Endometrial microvascular endothelial cells (primary cell): ENCODE results near the gene MCCD1. TPM values are rescaled to one million over a fixed set of nuclear protein-coding genes. Genes with fewer than 3 reads are reported as not detected.
"Not testable (repeated sequence)": the region's sequence is repeated elsewhere in the genome, so short reads cannot be mapped to it uniquely, and the experiment has no call there.

ENCODE experiments used
- in situ Hi-C: cut with HindIII; loops from 2 replicates; pipeline ENCODE4 v1.10.0; 2017; ENCODE audit warnings: low sequenced_read_pairs, low pct_unique_long_range_greater_than_20kb; ENCODE audit errors: inconsistent ontology term
- total RNA-seq: library from RNA; depleted of rRNA; stranded (reverse); fragments of >200 nt; gene quantifications from one replicate; pipeline ENCODE4 v1.2.3, GENCODE V29; 2015; ENCODE audit errors: inconsistent ontology term

MCCD1 gene
- total RNA-seq, 1 donor from 2014 or later: not detected

GRCh38 chr6:31502586-31502985, 26.2 kb upstream of the MCCD1 start:
- in situ Hi-C loops: no loop called here

GRCh38 chr6:31509036-31509435, 19.7 kb upstream of the MCCD1 start:
- in situ Hi-C loops: not testable (repeated sequence)

GRCh38 chr6:31510007-31510406, 18.8 kb upstream of the MCCD1 start:
- in situ Hi-C loops: no loop called here

DNA sequence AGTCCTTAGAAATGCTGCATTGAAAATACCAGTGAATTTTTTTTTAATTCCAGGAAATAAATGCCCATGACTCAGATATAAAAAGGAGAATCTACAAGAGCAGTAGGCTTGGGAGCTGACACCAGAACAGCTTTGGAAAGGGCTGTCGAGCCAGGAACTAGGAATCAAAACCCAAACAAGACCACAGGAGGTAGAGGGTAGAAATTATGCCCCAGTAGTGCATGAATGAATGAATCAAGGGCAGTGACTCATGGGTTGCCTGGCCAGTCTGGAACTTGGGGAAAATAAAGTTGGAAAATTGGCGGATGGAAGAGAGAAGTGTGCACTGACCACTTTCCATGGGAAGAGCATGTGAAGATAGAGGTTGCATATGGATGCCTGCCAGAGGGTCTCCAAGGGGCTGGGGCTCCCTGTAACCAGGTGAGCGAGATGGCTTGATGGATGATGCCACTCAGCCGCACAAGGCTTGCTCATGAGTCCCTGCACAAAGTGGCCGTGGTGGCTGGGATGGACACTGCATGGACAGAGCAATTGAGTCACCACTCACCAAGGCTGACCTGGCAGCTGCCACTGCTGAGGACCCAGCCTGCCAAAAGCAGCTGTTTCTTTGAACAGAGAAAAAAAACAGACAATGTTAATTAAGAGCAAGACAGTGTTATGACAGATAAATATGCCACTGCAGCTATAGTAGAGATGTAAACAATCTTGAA, 15.2 kb upstream of the MCCD1 start:
- in situ Hi-C loops: no loop called here

- in situ Hi-C loops: no loop called here
Measured at GRCh38 chr6:31521835-31522234, 6.9 kb upstream of the MCCD1 start.

GRCh38 chr6:31525553-31525931, 3.2 kb upstream of the MCCD1 start:
- in situ Hi-C loops: no loop called here

- in situ Hi-C loops: no loop called here
Measured at GRCh38 chr6:31525932-31526591, 2.7 kb upstream of the MCCD1 start.

- in situ Hi-C loops: no loop called here
Measured at GRCh38 chr6:31528307-31528777, 420 bp upstream of the MCCD1 start.

- in situ Hi-C loops: no loop called here
Measured at GRCh38 chr6:31529329-31530150, 778 bp downstream of the MCCD1 start.

- in situ Hi-C loops: no loop called here
Measured at GRCh38 chr6:31530659-31531058, 1.9 kb downstream of the MCCD1 start.

DNA sequence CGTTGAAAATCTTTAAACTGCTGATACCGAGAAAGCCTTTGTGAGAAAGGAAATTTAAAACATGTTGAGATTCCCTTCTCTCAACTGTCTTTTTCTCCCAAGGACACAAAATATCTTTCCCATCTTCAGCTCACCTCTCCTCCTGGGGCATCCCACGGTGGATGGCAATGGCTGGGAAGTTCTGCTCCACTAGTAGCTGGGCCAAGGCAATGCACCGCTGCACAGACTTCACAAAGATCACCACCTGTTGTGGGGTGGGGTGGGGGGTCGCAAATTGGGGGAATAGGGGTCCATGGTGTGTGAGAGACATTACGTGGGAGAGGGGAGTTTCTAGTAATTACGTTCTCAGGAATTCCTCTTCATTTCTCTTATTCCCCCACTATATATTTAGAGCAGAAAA, 2.4 kb downstream of the MCCD1 start:
- in situ Hi-C loops: no loop called here

DNA sequence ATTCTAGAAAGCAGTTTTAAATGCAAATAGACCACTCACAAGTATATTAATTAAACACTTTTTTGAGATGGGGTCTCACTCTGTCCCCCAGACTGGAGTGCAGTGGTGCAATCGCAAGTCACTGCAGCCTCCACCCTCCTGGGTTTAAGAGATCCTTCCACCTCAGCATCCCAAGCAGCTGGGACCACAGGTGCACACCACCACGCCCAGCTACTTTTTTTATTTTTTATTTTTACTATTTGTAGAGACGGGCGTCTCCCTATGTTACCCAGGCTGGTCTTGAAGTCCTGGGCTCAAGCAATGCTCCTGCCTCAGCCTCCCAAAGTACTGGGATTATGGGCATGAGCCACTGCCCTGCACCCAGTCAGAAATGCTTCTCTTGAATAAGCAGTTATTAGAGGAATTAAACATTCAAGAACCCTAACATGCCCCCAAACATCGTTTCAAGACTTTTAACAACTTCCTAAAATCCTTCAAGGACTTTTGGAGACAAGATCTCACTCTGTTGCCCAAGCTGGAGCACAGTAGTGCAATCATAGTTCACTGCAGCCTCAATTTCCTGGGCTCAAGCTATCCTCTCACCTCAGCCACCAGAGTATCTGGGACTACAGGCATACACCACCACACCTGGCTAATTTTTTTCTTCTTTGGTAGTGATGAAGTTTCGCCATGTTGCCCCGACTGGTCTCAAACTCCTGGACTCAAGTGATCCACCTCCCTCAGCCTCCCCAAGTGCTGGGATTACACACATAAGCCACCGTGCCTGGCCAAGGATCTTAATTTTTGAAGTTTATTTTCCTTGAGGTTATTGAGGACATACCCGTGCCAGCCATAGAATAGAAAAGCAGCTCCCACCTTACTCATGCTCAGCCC, 3.2 kb downstream of the MCCD1 start:
- in situ Hi-C loops: no loop called here

DNA sequence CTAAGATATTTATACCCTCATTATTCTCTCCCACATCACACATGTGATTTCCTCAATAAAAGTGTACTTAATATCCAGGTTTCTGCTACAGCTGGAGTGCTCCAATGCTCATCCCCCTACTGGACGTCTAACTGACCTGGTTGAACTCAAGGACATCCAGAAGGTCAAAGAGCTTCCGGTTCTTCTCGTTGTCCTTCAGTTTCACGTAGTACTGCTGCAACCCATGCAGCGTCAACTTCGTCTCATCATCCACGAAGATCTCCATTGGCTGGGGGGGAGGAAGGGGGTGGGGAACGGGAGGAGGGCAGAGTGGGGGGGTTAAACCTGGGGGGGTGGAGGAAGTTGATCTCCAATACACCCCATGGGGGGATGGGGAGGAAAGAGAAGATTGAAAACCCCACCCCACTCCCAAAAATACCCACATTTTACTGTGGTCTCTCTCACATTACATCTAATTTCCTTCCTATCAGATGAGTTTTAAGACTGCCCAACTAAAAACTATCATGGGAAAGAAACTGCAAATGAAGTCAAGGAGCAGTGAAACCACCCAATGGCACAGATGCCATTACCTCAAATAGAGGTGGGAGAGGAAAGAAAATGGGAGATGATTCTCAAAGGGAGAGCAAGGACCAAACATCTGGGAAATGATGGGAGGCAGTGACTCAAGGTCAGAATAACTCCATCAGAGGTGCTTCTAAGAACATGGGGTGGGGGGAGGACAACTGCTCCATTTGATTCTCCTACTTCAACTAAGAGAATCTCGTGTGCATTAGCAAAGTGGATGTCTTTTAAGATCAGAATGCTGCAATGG, 4.1 kb downstream of the MCCD1 start:
- in situ Hi-C loops: no loop called here

DNA sequence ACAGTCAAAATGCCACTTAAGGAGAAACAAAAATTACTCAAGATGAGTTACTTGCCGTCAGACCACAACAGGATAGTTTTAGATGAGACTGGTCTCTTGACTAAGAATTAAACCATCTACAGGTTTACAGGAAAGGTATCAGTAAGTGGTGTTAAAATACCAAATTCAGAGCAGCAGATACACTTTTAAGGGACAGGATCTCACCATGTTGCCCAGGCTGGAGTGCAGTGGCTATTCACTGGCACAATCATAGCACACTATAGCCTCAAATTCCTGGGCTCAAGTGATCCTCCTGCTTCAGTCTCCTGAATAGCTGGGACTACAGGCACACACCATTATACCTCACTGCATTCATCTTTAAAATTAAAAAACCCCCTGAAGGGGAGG, 4.7 kb downstream of the MCCD1 start:
- in situ Hi-C loops: no loop called here

DNA sequence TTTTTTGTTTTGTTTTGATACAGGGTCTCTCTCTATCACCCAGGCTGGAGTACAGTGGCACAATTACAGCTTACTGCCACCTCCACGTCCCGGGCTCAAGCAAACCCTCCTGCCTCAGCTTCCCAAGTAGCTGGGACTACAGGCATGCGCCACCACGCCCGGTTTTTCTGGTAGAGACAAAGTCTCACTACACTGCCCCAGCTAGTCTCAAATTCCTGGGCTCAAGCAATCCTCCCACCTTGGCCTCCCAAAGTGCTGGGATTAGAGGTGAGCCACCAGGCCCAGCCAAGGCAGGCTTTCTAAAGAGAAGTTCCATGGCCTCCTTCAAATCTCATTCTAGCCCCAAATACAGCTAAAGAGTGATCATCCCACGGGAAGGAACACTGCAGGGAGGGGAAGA, 5.2 kb downstream of the MCCD1 start:
- in situ Hi-C loops: no loop called here

DNA sequence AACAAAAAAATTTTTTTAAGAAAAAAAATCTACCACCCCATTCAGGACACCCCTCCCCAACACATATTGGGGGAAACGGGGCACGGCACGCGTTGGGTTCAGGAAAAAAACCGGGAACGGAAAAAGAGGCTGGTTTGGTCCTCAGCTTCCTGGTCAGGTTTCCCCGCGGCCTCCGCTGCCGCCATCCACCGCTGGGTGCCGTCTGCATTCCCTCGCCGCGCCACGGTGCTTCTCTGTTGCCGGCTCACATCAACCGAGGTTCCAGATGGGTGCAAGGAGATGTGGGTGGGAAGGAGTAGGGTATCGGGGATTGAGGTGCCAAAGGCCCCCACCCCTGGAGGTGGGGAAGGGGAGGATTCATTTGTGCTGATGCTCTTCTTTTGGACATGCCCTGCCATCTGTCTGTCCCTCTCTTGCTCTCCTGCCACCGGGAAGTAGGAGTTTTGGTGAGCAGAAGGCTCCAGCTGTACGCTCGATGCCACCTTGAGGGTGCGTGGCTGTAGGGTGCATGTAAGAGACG, 5.8 kb downstream of the MCCD1 start:
- in situ Hi-C loops: no loop called here

GRCh38 chr6:31535538-31536324, 7.0 kb downstream of the MCCD1 start:
- in situ Hi-C loops: no loop called here
